PC-9 (cell line): ENCODE measurements around the gene ZNF33B. TPM values are rescaled to one million over a fixed set of nuclear protein-coding genes. Genes with fewer than 3 reads are reported as not detected.
A peak's percentile ranks its signal among the peaks of the same experiment; 100 is the strongest.
"Not testable (repeated sequence)": the region's sequence is repeated elsewhere in the genome, so short reads cannot be mapped to it uniquely, and the experiment has no call there.

Experiments
- BruUV-seq: library from RNA; stranded (reverse); fragments of 400-500 nt; replicated peaks from 2 replicates; lab custom pipeline; 2021; lab: Mats Ljungman, UMichigan
- CTCF ChIA-PET: fragments of 300-600 bp; sonication (Branson Sonifier 250); formaldehyde crosslinking; loops from one replicate; lab custom pipeline; 2022; ENCODE audit warnings: antibody characterized with exemption; lab: Charles Lee
- POLR2A ChIA-PET: fragments of 300-600 bp; sonication (Branson Sonifier 250); formaldehyde crosslinking; loops from one replicate; lab custom pipeline; 2022; ENCODE audit warnings: antibody characterized with exemption; ENCODE audit not compliant: unreplicated experiment; lab: Charles Lee
- DNase-seq, 2 experiments: peaks; one replicate each; pipeline versions ENCODE4 v3.0.0 to v3.0.0-alpha.2; 2015 to 2022; ENCODE audit warnings: mixed read lengths in 1 of 2
- H2AFZ ChIP-seq: fragments of 200-600 bp; sonication (generic); 2 replicates; pipeline ENCODE4 v1.8.1; 2017; ENCODE audit warnings: antibody characterized with exemption
- H3F3A ChIP-seq: fragments of 200-600 bp; sonication (generic); 2 replicates; pipeline ENCODE4 v1.8.1; 2017; ENCODE audit warnings: antibody characterized with exemption, mild to moderate bottlenecking, low read depth; ENCODE audit not compliant: insufficient read depth
- H3K27ac ChIP-seq: fragments of 200-600 bp; sonication (generic); 2 replicates; pipeline ENCODE4 v1.6.1; 2016; ENCODE audit warnings: mixed run types
- H3K27me3 ChIP-seq: fragments of 200-600 bp; sonication (generic); 2 replicates; pipeline ENCODE4 v1.6.1; 2016; ENCODE audit warnings: low read depth, mixed run types; ENCODE audit not compliant: insufficient read depth
- H3K36me3 ChIP-seq: fragments of 200-600 bp; sonication (generic); 2 replicates; pipeline ENCODE4 v1.6.1; 2016; ENCODE audit warnings: low read depth, mixed run types
- H3K4me1 ChIP-seq: fragments of 200-600 bp; sonication (generic); replicated peaks from 2 replicates; pipeline ENCODE4 v1.6.1; 2016; ENCODE audit warnings: mixed run types; ENCODE audit not compliant: insufficient read depth
- H3K4me2 ChIP-seq: fragments of 200-600 bp; sonication (generic); 2 replicates; pipeline ENCODE4 v1.6.1; 2017; ENCODE audit warnings: mixed run types
- H3K4me3 ChIP-seq: fragments of 200-600 bp; sonication (generic); 2 replicates; pipeline ENCODE4 v1.6.1; 2016; ENCODE audit warnings: mixed run types
- H3K79me2 ChIP-seq: fragments of 200-600 bp; sonication (generic); 2 replicates; pipeline ENCODE4 v1.6.1; 2017; ENCODE audit warnings: low read depth, mixed run types
- H3K9me2 ChIP-seq: fragments of 200-600 bp; sonication (generic); 2 replicates; pipeline ENCODE4 v1.8.1; 2017; ENCODE audit warnings: mild to moderate bottlenecking; ENCODE audit not compliant: insufficient read depth
- H3K9me3 ChIP-seq: fragments of 200-600 bp; sonication (generic); 2 replicates; pipeline ENCODE4 v1.8.1; 2016; ENCODE audit warnings: low read depth; ENCODE audit not compliant: insufficient read depth
- H4K20me1 ChIP-seq: fragments of 200-600 bp; sonication (generic); 2 replicates; pipeline ENCODE4 v1.8.1; 2017; ENCODE audit not compliant: insufficient read depth
- EZH2 ChIP-seq: fragments of 200-600 bp; sonication (generic); IDR thresholded peaks from 2 replicates; pipeline ENCODE4 v1.8.0; 2017; ENCODE audit warnings: antibody characterized with exemption, low read depth
- intact Hi-C: fragments of 100-400 bp; cut with micrococcal nuclease; formaldehyde crosslinking; loops from one replicate; pipeline ENCODE4 v1.10.0; 2022; ENCODE audit not compliant: unreplicated experiment
- total RNA-seq: library from RNA; stranded (reverse); gene quantifications from 2 replicates; pipeline ENCODE4 v1.2.3, GENCODE V29; 2021
- TF ChIP-seq, protein P1 (sequence below): fragments of 200-600 bp; sonication (generic); conservative IDR thresholded peaks from 2 replicates; pipeline ENCODE4 v1.6.1; 2017; ENCODE audit warnings: mixed run types, antibody characterized with exemption, mild to moderate bottlenecking, moderate library complexity

The ZNF33B gene
- total RNA-seq, 1 experiment from 2014 or later, result 28.4 TPM

DNA sequence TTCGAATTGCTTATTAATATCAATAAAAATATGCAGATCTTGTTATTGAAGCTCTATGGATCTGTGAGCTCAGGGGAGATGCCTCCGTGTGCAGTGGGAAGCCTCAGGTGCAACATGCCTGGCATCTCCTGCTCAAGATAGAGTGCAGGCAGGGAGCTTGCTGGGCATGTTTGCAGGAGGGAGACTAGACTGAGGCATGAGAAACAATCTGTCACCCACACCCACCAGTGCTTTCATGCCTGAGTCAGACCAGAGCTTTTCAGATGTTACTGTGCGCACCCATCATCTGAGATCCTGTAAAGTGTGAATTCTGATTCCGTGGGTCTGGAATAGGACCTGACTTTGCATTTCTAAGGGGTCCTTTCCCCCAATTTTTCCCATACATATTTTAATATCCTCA lies 62.0 kb downstream of the ZNF33B start:
- Histone ChIP-seq H3K9me2 (no peaks in the 10 kb centered on the region), H3K4me3 (no peak overlapping the region), H3F3A (no peaks in the 10 kb centered on the region), H4K20me1 (no peaks in the 10 kb centered on the region), H3K79me2 (no peaks in the 10 kb centered on the region), H3K27ac (no peak overlapping the region), H3K36me3 (no peaks in the 10 kb centered on the region), H2AFZ (no peak overlapping the region), H3K9me3 (no peaks in the 10 kb centered on the region), H3K4me2 (no peak overlapping the region), H3K27me3 (no peaks in the 10 kb centered on the region; the same call in 1 of the 2 replicates), H3K4me1 (no peaks in the 10 kb centered on the region)
- ChIA-PET POLR2A (no interaction called here), CTCF (no interaction called here)
- no TSS peak for BruUV-seq
- intact Hi-C loops, result no loop called here
- TF ChIP-seq EZH2, result no peak
- TF ChIP-seq, protein P1, sequence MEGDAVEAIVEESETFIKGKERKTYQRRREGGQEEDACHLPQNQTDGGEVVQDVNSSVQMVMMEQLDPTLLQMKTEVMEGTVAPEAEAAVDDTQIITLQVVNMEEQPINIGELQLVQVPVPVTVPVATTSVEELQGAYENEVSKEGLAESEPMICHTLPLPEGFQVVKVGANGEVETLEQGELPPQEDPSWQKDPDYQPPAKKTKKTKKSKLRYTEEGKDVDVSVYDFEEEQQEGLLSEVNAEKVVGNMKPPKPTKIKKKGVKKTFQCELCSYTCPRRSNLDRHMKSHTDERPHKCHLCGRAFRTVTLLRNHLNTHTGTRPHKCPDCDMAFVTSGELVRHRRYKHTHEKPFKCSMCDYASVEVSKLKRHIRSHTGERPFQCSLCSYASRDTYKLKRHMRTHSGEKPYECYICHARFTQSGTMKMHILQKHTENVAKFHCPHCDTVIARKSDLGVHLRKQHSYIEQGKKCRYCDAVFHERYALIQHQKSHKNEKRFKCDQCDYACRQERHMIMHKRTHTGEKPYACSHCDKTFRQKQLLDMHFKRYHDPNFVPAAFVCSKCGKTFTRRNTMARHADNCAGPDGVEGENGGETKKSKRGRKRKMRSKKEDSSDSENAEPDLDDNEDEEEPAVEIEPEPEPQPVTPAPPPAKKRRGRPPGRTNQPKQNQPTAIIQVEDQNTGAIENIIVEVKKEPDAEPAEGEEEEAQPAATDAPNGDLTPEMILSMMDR, result no peak
- no peak for DNase-seq

GRCh38 chr10:42574336-42574735 lies 64.0 kb downstream of the ZNF33B start:
- no peak overlapping the region for H3K4me2 ChIP-seq
- no peaks in the 10 kb centered on the region for H3K79me2 ChIP-seq
- no TSS peak for BruUV-seq
- H3K9me3 ChIP-seq, result no peaks in the 10 kb centered on the region
- H3F3A ChIP-seq, result no peaks in the 10 kb centered on the region
- DNase-seq, result no peak
- H3K9me2 ChIP-seq, result no peaks in the 10 kb centered on the region
- no peak overlapping the region for H2AFZ ChIP-seq
- ChIA-PET POLR2A (no interaction called here), CTCF (no interaction called here)
- no peaks in the 10 kb centered on the region for H3K36me3 ChIP-seq
- H4K20me1 ChIP-seq, result no peaks in the 10 kb centered on the region
- no peak overlapping the region for H3K4me3 ChIP-seq
- no peaks in the 10 kb centered on the region for H3K4me1 ChIP-seq
- intact Hi-C loops, result no loop called here
- H3K27ac ChIP-seq, result no peak overlapping the region
- TF ChIP-seq EZH2, result no peak
- no peaks in the 10 kb centered on the region; the same call in 1 of the 2 replicates for H3K27me3 ChIP-seq

GRCh38 chr10:42556931-42557330 lies 81.4 kb downstream of the ZNF33B start:
- H3F3A ChIP-seq, result no peaks in the 10 kb centered on the region
- no peaks in the 10 kb centered on the region; the same call in 1 of the 2 replicates for H3K9me3 ChIP-seq
- TF ChIP-seq, protein P1, result no peak
- TF ChIP-seq EZH2, result no peak
- ChIA-PET POLR2A (no interaction called here), CTCF (no interaction called here)
- H3K79me2 ChIP-seq, result 0 out of 2 replicates have a peak, but pooled peaks cover under 1% of the 10 kb centered on the region
- no peak overlapping the region for H3K4me2 ChIP-seq
- no peaks in the 10 kb centered on the region for H3K9me2 ChIP-seq
- intact Hi-C loops, result loop anchor here (10.0 kb wide), 1 partner anchor 1018 kb away; the partner anchor contains the start of gene ZNF239
- H3K27me3 ChIP-seq, result no peaks in the 10 kb centered on the region
- H3K27ac ChIP-seq, result no peak overlapping the region
- H2AFZ ChIP-seq, result no peak overlapping the region
- H3K4me1 ChIP-seq, result peaks cover 2% of the 10 kb centered on the region
- H3K36me3 ChIP-seq, result no peaks in the 10 kb centered on the region
- BruUV-seq, result no TSS peak
- H4K20me1 ChIP-seq, result no peaks in the 10 kb centered on the region
- no peak overlapping the region for H3K4me3 ChIP-seq
- no peak for DNase-seq

- H3K27me3 ChIP-seq, BruUV-seq, DNase-seq, H4K20me1 ChIP-seq, H3K9me3 ChIP-seq, H3F3A ChIP-seq, CTCF ChIA-PET, H3K27ac ChIP-seq, H3K9me2 ChIP-seq, H3K4me1 ChIP-seq, POLR2A ChIA-PET, H3K79me2 ChIP-seq: not testable (repeated sequence)
- peak overlapping the region; percentile 85 for H2AFZ ChIP-seq
- 0 out of 2 replicates have a peak, but pooled peaks cover 10% of the 10 kb centered on the region for H3K36me3 ChIP-seq
- H3K4me2 ChIP-seq, result peak overlapping the region; percentile 81
- intact Hi-C loops, result loop anchor here (2.0 to 10.0 kb wide), 3 partner anchors 85 to 1021 kb away; partner anchors contain the start of genes BMS1, ZNF239 and ZNF33B
- H3K4me3 ChIP-seq, result peak overlapping the region; percentile 76
Observed at GRCh38 chr10:42553576-42553975, 84.8 kb downstream of the ZNF33B start.
